IPS-18c (cell line): ENCODE results near the gene MFSD1.

Experiments
- H3K4me3 ChIP-seq: 2 replicates; pipeline ENCODE4 v1.7.0; 2013; ENCODE audit warnings: low read depth, mild to moderate bottlenecking, low read length, moderate library complexity; ENCODE audit not compliant: insufficient read depth
- H3K9me3 ChIP-seq: one replicate; pipeline ENCODE4 v1.6.1; 2013; ENCODE audit warnings: mild to moderate bottlenecking, low read length, moderate library complexity; ENCODE audit not compliant: control insufficient read depth, insufficient read depth

The MFSD1 gene

GRCh38 chr3:158839966-158840365 lies 38.1 kb downstream of the MFSD1 start:
- no peak overlapping the region for H3K4me3 ChIP-seq
- H3K9me3 ChIP-seq = no peaks in the 10 kb centered on the region

GRCh38 chr3:158841387-158841786 lies 39.5 kb downstream of the MFSD1 start:
- no peak overlapping the region for H3K4me3 ChIP-seq
- no peaks in the 10 kb centered on the region for H3K9me3 ChIP-seq

- no peak overlapping the region for H3K4me3 ChIP-seq
- H3K9me3 ChIP-seq = no peaks in the 10 kb centered on the region
These were observed 41.1 kb downstream of the MFSD1 start for GRCh38 chr3:158842976-158843375.

GRCh38 chr3:158845765-158846350 lies 44.0 kb downstream of the MFSD1 start:
- Histone ChIP-seq H3K4me3 (no peak overlapping the region), H3K9me3 (no peaks in the 10 kb centered on the region)

- Histone ChIP-seq H3K9me3 (no peaks in the 10 kb centered on the region), H3K4me3 (no peak overlapping the region)
These were observed 45.1 kb downstream of the MFSD1 start for GRCh38 chr3:158846803-158847451.

- Histone ChIP-seq H3K4me3 (no peak overlapping the region), H3K9me3 (no peaks in the 10 kb centered on the region)
These were observed 45.6 kb downstream of the MFSD1 start for GRCh38 chr3:158847452-158847821.

GRCh38 chr3:158847885-158848284 lies 46.0 kb downstream of the MFSD1 start:
- H3K4me3 ChIP-seq = no peak overlapping the region
- H3K9me3 ChIP-seq = no peaks in the 10 kb centered on the region

- Histone ChIP-seq H3K9me3 (no peaks in the 10 kb centered on the region), H3K4me3 (no peak overlapping the region)
These were observed 47.9 kb downstream of the MFSD1 start for GRCh38 chr3:158849757-158850156.

GRCh38 chr3:158859362-158859761 lies 57.5 kb downstream of the MFSD1 start:
- no peak overlapping the region for H3K4me3 ChIP-seq
- H3K9me3 ChIP-seq = no peaks in the 10 kb centered on the region

GRCh38 chr3:158863247-158863646 lies 61.4 kb downstream of the MFSD1 start:
- H3K9me3 ChIP-seq = no peaks in the 10 kb centered on the region
- no peak overlapping the region for H3K4me3 ChIP-seq

GRCh38 chr3:158864492-158864891 lies 62.6 kb downstream of the MFSD1 start:
- H3K9me3 ChIP-seq = no peaks in the 10 kb centered on the region
- H3K4me3 ChIP-seq = no peak overlapping the region

GRCh38 chr3:158875700-158876099 lies 73.8 kb downstream of the MFSD1 start:
- no peaks in the 10 kb centered on the region for H3K9me3 ChIP-seq
- no peak overlapping the region for H3K4me3 ChIP-seq
